Measurements from ENCODE around the gene SHMT2.
A peak's percentile ranks its signal among the peaks of the same experiment; 100 is the strongest.

SHMT2 gene

DNA sequence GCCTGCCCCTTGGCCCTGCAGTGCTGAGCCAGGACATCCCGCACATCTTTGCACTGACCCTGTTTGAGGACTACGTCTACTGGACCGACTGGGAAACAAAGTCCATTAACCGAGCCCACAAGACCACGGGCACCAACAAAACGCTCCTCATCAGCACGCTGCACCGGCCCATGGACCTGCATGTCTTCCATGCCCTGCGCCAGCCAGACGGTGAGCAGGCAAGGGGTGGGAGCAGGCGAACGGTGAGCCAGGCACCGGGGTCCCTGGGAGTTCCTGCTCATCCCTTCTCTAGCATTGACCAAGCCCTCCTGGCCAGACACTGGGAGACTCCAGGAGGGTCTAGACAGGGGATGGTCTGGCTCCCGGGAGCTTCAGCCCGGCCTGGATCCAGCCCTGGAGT lies 30.3 kb upstream of the SHMT2 start:
- no peak for DNase-seq

DNA sequence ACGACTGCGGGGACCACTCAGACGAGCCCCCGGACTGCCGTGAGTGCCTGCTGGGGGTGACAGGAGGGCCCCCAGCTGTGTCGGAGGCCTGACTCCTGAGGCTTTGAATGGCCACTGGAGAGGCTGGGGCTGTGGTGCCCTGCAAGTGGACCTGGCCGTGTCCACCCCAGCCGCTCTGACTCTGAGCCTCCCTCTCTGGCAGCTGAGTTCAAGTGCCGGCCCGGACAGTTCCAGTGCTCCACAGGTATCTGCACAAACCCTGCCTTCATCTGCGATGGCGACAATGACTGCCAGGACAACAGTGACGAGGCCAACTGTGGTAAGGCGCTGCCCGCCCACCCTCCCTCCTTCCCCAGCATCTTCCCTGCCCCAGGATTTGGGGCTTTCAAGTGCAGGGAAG lies 29.0 kb upstream of the SHMT2 start:
- DNase-seq = no peak

DNA sequence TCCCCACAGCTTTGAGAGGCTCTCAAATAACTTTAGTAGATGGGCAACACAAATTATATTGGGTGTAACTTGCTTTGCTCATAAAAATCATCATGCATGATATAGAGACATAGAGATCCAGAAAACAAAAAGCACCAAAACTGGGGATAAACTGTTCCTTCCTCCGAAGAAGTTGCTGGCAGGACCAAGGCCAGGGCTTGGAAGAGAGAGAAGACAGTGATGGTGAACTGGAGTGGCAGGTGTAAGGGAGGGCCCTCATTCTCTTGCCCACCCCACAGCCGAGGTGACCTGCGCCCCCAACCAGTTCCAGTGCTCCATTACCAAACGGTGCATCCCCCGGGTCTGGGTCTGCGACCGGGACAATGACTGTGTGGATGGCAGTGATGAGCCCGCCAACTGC lies 28.3 kb upstream of the SHMT2 start:
- no peak for DNase-seq

DNA sequence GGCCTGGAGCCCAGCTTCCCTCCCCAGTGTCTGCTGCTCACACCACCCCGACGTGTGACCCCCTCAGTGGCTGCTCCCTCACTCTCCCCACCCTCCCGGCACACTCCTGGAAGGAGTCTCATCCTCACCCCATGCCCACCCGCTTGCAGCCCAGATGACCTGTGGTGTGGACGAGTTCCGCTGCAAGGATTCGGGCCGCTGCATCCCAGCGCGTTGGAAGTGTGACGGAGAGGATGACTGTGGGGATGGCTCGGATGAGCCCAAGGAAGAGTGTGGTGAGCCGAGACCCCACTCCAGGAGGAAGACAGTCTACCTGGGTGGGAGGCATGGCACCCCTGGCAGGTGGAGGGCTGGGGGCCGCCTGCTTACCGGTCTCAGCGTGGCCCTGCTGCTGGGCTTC lies 27.9 kb upstream of the SHMT2 start:
- DNase-seq = no peak

DNA sequence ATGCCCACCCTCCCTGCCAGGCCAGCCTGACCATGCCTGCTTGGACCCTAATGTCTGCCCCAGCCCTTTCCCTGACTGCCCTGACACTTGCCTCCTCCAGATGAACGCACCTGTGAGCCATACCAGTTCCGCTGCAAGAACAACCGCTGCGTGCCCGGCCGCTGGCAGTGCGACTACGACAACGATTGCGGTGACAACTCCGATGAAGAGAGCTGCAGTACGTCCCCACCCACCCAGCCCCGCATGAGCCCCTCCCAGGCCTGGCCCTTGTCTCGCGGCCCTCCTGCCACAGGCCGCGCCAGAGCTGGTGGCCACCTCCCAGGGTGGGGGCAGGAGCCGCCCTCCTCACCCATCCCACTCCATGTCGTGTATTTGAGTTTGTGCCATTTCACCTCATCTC lies 27.2 kb upstream of the SHMT2 start:
- DNase-seq = no peak

DNA sequence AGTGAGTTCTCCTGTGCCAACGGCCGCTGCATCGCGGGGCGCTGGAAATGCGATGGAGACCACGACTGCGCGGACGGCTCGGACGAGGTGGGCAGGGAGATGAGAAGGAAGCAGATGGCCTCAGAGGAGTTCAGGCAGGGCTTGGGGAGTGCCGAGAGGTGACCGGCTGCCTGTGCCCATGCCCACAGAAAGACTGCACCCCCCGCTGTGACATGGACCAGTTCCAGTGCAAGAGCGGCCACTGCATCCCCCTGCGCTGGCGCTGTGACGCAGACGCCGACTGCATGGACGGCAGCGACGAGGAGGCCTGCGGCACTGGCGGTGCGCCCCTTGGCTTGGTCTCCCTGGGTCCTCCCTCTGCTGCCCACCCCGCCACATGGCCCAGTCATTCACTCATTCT lies 26.3 kb upstream of the SHMT2 start:
- DNase-seq = no peak

DNA sequence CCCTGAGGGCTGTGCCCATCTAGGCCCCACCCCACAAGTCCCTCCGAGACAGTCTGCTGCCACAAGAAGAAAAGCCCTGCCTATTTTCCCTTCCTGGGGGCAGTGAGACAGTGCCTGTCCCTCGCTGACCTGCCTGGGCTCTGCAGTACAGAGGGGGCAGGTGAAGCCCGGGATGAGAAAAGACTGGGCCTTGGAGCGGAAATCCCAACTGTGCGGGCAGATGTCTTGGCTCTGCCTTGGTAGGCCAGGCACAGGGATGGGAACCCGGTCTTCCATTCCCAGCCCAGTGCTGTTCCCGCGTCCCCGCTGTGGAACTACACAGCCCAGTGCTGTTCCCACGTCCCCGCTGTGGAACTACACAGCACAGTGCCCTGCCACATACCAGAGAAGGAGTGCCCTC lies 25.7 kb upstream of the SHMT2 start:
- no peak for DNase-seq

DNA sequence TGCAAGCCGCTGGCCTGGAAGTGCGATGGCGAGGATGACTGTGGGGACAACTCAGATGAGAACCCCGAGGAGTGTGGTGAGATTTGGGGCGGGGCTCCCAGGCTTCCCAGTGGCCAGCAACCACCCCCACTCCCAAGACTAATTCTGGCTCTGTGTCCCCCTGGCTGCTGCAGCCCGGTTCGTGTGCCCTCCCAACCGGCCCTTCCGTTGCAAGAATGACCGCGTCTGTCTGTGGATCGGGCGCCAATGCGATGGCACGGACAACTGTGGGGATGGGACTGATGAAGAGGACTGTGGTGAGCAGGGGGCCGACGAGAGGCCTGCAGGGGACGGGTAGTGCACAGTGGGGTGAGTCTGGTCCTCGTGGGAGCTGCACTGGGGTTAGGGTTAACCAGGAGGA lies 25.1 kb upstream of the SHMT2 start:
- no peak for DNase-seq

DNA sequence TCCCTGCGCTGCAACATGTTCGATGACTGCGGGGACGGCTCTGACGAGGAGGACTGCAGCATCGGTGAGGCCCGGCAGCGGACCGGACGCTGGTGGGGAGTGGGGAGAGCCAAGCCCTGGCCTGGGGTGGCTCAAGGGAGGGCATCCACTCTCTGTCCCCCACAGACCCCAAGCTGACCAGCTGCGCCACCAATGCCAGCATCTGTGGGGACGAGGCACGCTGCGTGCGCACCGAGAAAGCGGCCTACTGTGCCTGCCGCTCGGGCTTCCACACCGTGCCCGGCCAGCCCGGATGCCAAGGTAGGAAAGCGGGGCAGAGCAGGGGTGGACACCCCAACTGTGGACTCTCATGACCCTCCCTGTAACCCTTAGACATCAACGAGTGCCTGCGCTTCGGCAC lies 24.3 kb upstream of the SHMT2 start:
- no peak for DNase-seq

DNA sequence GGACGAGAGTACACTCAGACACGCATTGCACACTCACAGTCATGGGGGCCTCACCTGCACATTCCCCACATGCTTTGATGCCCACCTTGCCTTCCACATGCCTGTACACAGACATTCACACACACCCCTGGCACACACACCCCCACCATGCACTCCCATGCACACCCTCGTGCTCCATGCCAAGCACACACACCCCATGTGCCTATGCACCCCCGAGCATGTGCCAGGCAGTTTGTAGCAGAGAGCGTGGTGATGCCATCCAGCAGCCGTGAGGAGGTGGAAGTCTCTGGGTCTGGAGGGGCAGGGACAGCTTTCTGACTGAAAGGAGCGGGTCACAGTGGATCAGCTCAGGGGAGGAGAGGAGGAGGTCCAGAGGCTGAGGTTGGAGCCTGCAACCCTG lies 23.6 kb upstream of the SHMT2 start:
- no peak for DNase-seq

DNA sequence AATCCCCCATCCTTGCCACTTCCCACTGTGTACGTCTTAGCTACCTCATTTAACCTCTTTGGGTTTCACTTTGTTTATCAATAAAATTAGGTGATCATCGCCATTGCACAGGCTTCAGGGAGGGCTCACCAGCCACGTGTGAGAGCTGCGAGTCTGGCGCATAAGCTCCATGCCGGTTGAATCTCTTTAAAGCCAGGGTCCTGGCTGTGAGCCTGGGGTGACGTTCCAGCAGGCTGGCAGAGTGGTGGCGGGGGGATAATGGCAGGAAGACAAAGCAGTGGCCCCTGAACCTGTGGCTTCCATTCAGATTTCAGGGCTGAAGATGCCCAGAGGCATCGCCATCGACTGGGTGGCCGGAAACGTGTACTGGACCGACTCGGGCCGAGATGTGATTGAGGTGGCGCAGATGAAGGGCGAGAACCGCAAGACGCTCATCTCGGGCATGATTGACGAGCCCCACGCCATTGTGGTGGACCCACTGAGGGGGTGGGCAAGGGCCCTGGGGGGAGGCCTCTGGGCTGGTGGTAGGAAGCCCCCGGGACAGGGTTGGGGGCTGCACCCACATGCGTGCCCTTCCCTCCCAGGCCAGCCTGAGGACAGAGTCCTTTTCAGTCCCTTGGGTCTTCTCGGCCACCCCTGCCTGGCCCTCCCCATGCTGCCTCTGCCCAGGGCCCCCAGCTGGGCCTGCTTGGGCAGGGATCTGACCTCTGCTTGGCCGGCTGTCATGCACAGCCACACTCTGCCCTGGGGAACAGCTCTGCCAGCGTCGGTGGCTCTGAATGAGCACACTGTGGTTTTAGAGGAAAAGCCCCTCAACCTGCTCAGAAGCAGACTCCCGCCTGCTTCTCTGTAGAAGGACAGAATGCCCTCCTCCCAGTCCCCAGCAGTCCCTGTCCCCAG lies 21.5 kb upstream of the SHMT2 start:
- no peak for DNase-seq

DNA sequence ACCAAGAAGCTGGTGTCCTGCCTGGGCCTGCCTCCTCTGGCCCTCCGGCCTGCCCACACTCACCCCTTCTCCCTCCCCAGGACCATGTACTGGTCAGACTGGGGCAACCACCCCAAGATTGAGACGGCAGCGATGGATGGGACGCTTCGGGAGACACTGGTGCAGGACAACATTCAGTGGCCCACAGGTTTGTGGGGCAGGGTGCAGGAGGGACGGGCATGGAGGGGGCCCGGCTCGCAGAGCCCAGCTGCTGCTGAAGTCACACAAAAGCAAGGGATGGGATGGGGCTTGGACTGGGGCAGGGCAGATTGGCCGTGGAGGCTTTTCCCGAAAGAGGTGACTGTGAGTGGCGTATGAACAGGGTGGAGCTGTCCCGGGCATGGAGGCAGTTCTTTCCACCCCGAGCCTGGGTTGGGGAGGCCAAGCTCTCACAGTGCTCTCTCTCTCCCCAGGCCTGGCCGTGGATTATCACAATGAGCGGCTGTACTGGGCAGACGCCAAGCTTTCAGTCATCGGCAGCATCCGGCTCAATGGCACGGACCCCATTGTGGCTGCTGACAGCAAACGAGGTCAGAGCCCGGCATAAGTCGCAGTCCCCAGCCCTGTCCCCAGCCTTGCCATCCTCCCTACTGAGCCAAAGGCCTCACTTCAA lies 20.8 kb upstream of the SHMT2 start:
- no peak for DNase-seq

DNA sequence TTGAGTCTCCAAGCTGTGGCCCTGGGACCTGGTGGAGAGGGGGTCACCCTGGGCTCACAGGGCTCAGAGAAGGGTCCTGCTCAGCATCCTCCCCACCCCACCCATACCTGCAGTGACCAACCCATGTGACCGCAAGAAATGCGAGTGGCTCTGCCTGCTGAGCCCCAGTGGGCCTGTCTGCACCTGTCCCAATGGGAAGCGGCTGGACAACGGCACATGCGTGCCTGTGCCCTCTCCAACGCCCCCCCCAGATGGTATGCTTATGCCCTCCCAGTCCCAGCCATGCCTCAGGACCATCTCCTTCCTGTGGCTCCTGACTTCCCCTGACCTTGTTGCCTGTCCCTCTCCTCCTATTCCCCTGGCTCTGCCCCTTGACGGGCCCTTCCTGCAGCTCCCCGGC lies 19.6 kb upstream of the SHMT2 start:
- DNase-seq = no peak

DNA sequence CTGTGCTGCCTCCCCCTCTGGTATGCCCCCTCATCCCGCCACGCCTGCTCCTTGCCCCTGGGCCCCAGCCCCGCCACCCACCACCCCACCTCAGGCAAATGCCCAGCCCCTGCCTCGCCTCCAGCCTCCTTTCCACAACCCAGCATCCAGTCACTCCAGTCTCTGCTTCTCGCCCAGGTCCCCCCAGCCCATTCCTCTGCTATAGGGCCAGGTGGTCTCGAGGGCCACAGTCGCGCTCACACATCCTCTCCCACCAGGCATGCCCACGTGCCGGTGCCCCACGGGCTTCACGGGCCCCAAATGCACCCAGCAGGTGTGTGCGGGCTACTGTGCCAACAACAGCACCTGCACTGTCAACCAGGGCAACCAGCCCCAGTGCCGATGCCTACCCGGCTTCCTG lies 19.1 kb upstream of the SHMT2 start:
- no peak for DNase-seq

DNA sequence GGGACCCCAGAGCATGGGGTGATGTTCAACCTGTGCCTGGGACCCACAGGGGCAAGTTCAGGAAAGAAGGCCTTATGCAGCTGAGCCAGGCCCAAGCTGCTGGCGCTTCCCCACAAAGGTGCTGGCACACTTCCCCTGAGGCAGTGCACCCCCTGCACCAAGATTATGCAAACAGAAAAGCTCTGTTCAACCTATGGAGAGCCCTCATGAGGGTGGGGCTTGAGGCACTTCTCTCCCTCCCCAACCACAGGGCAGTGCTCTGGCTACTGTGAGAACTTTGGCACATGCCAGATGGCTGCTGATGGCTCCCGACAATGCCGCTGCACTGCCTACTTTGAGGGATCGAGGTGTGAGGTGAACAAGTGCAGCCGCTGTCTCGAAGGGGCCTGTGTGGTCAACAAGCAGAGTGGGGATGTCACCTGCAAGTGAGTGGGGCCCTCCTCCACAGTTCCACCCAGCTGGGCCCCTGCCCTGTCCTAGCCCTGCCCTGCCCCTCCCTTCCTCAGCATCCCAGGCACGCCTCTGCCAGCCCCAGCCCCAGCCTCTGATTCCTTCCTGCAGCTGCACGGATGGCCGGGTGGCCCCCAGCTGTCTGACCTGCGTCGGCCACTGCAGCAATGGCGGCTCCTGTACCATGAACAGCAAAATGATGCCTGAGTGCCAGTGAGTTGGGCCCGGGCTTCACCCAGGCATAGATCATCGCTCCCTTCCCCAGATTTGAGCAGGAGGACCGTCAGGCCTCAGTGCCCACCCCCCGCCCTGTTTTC lies 18.4 kb upstream of the SHMT2 start:
- DNase-seq = no peak

DNA sequence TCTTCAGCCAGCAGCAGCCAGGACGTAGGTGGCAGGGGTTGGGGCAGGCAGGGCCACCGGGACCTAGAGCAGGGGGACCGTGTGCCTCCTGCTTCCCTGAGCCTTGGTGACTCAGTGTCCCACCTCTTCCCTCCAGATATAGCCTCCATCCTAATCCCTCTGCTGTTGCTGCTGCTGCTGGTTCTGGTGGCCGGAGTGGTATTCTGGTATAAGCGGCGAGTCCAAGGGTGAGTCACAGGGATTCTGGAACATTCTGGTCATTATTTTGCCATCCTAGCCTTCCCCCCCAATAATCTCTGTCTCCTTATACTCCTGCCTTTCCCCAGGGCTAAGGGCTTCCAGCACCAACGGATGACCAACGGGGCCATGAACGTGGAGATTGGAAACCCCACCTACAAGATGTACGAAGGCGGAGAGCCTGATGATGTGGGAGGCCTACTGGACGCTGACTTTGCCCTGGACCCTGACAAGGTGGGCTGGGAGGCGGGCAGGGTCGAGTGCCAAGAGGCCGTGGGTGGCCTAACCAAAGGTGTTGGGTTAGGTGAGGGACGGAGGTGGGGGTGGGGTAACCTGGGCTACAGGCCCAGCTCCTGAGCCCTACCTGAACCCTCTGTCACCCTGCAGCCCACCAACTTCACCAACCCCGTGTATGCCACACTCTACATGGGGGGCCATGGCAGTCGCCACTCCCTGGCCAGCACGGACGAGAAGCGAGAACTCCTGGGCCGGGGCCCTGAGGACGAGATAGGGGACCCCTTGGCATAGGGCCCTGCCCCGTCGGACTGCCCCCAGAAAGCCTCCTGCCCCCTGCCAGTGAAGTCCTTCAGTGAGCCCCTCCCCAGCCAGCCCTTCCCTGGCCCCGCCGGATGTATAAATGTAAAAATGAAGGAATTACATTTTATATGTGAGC lies 17.5 kb upstream of the SHMT2 start:
- DNase-seq = no peak

DNA sequence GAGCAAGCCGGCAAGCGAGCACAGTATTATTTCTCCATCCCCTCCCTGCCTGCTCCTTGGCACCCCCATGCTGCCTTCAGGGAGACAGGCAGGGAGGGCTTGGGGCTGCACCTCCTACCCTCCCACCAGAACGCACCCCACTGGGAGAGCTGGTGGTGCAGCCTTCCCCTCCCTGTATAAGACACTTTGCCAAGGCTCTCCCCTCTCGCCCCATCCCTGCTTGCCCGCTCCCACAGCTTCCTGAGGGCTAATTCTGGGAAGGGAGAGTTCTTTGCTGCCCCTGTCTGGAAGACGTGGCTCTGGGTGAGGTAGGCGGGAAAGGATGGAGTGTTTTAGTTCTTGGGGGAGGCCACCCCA lies 16.8 kb upstream of the SHMT2 start:
- DNase-seq = no peak

DNA sequence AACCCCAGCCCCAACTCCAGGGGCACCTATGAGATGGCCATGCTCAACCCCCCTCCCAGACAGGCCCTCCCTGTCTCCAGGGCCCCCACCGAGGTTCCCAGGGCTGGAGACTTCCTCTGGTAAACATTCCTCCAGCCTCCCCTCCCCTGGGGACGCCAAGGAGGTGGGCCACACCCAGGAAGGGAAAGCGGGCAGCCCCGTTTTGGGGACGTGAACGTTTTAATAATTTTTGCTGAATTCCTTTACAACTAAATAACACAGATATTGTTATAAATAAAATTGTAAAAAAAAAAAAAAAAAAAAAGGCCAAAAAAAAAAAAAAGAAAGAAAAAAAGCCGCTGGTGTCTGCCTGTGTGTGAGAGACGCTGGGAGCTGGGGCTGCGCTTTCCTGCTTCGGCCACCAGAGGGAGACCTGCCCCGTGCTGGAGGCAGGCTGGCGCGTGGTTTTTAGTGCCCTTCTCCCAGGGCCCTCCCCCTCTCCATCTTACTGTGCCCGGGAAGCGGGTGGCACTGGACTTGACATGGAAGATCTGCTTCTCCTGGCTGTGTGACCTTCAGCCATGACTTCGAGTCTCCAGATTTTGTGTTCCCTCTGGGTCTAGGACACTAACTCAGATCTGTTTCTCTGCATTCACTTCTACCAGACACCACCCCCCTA lies 16.3 kb upstream of the SHMT2 start:
- DNase-seq = peak; percentile 87

DNA sequence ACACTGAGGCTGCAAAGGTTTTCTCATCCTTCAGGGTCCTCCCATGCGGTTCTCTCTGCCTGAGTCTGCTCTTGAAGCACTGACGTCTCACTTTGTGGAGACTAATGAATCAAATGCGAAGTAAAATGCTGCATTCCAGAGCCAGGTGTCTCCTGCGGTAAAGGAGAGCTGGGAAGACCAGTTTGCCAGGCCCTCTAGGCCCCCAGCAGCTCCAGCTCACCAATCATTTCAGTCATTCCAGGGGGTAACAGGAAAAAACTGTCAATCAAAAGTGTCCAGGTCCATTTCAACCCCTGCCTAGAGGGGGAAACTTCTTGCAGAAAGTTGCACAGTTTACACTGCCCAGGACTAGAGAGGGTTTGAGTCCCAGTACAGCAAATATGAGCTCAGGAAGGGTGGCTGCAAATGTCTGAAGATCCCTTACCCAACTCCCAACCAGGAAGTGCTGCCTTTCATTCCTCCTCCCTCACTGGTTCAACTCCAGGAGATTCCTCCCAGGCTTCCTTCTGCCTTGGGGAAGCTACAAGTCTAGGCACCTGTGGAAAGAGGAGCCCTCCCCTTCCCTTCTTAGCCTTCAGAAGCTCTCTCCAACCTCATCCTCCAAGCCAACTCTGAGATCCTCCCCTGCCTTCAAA lies 15.6 kb upstream of the SHMT2 start:
- DNase-seq = no peak

DNA sequence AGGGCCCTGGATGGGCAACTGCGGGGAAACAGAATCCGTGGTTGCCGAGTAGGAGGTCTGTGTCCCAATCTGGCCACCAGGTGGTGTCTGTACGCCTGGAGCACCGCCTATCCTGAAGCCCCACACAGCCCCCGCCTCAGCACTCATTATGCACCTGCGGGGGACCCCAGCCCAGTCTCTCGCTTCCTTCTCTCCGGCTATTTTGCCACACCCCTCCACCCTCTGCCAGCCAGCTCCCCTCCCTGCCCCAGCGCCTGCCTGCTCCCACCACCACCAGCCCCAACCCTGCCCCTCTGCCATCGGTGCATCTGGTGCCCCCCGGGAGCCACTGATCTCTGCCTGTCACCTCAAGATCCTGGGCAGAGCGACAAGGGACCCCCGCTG lies 15.1 kb upstream of the SHMT2 start:
- peak; percentile 79 for DNase-seq

DNA sequence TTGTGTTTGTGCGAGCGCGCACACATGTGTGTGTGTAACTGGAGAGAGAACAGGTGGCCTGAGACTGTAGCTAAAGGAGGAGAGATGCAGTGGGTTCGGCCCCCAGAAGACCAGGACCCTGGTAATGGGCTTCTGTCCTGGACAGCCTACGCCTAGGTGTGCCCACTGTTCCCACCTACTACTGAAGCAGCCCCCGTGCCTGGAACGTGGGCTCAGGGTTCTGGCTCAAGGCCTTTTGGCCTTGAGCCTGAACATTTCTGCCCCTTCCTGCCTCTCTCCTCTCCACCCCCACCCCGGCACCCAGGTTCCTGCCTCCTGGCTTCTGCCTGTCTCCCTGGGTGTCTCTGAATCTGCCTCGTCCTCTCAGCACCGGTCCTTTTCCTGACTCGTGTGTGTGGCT lies 14.4 kb upstream of the SHMT2 start:
- no peak for DNase-seq

DNA sequence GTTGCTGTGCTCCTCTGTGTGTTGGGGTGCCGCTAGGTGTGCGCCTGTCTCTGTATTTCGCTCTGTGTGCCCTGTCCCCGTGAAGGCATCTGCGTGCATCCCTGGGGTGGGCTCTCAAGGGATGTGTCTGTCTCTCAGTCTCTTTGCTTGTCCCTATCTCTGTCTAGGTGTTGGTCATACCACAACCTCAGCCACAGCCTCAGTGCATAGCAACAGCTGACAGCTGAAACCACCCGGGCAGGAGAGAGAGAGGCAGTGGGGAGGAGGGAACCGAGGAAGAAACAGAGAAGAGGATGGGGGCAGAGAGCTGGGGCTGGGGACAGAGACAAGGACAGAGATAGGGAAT lies 13.9 kb upstream of the SHMT2 start:
- peak; percentile 16 for DNase-seq

All from CD4-positive, alpha-beta T cell treated with Interleukin-6 for 4 hours (primary cell).